NCI-H510A (cell line): ENCODE data around the gene KCNAB2.
"Not testable (repeated sequence)": the region's sequence is repeated elsewhere in the genome, so short reads cannot be mapped to it uniquely, and the experiment has no call there.

ENCODE experiments used
- DNase-seq: peaks from one replicate; lab custom pipeline; 2025; lab: John Stamatoyannopoulos, UW

Gene KCNAB2

GRCh38 chr1:6056572-6056948, 10.9 kb downstream of the KCNAB2 start:
- DNase-seq = no peak

GRCh38 chr1:6057170-6057845, 11.6 kb downstream of the KCNAB2 start:
- no peak for DNase-seq

GRCh38 chr1:6059866-6060265, 14.2 kb downstream of the KCNAB2 start:
- DNase-seq = no peak

GRCh38 chr1:6062670-6063069, 17.0 kb downstream of the KCNAB2 start:
- no peak for DNase-seq

GRCh38 chr1:6063532-6064053, 17.9 kb downstream of the KCNAB2 start:
- not testable (repeated sequence) for DNase-seq

GRCh38 chr1:6065093-6065858, 19.6 kb downstream of the KCNAB2 start:
- DNase-seq = no peak

- DNase-seq = no peak
These were observed 21.0 kb downstream of the KCNAB2 start for GRCh38 chr1:6066680-6067079.

GRCh38 chr1:6068073-6068472, 22.4 kb downstream of the KCNAB2 start:
- DNase-seq = no peak

- DNase-seq = no peak
These were observed 23.2 kb downstream of the KCNAB2 start for GRCh38 chr1:6068932-6069331.

- DNase-seq = no peak
These were observed 23.9 kb downstream of the KCNAB2 start for GRCh38 chr1:6069573-6069972.

- no peak for DNase-seq
These were observed 24.8 kb downstream of the KCNAB2 start for GRCh38 chr1:6070450-6070974.

GRCh38 chr1:6071219-6071618, 25.5 kb downstream of the KCNAB2 start:
- no peak for DNase-seq

- no peak for DNase-seq
These were observed 27.2 kb downstream of the KCNAB2 start for GRCh38 chr1:6072774-6073479.

- DNase-seq = no peak
These were observed 27.9 kb downstream of the KCNAB2 start for GRCh38 chr1:6073480-6074053.

GRCh38 chr1:6074192-6074901, 28.7 kb downstream of the KCNAB2 start:
- DNase-seq = no peak

GRCh38 chr1:6075748-6076147, 30.1 kb downstream of the KCNAB2 start:
- DNase-seq = no peak

GRCh38 chr1:6077061-6077460, 31.4 kb downstream of the KCNAB2 start:
- not testable (repeated sequence) for DNase-seq

GRCh38 chr1:6077506-6077905, 31.8 kb downstream of the KCNAB2 start:
- DNase-seq = no peak

GRCh38 chr1:6077919-6078318, 32.2 kb downstream of the KCNAB2 start:
- DNase-seq = no peak

- DNase-seq = no peak
These were observed 34.8 kb downstream of the KCNAB2 start for GRCh38 chr1:6080469-6080868.

- no peak for DNase-seq
These were observed 36.2 kb downstream of the KCNAB2 start for GRCh38 chr1:6081901-6082300.
